Amygdala (tissue), 56 donors: Measurements from ENCODE around the gene CAMSAP3.
A peak's percentile ranks its signal among the peaks of the same experiment; 100 is the strongest.

Source experiments
- DNase-seq, 56 donors: peaks; one replicate each; lab custom pipeline; 2025; lab: John Stamatoyannopoulos, UW

CAMSAP3 gene

GRCh38 chr19:7643629-7644549, 48.2 kb downstream of the CAMSAP3 start:
- peak in 1 of 56 donors; percentile 4 for DNase-seq

- no peak for DNase-seq
Observed at GRCh38 chr19:7644550-7644877, 48.9 kb downstream of the CAMSAP3 start.

GRCh38 chr19:7645163-7645562, 49.5 kb downstream of the CAMSAP3 start:
- DNase-seq = no peak

GRCh38 chr19:7645656-7646425, 50.2 kb downstream of the CAMSAP3 start:
- DNase-seq = no peak

GRCh38 chr19:7646426-7646700, 50.7 kb downstream of the CAMSAP3 start:
- DNase-seq = no peak

GRCh38 chr19:7647156-7647555, 51.5 kb downstream of the CAMSAP3 start:
- DNase-seq = no peak

- no peak for DNase-seq
Observed at GRCh38 chr19:7648265-7649014, 52.8 kb downstream of the CAMSAP3 start.

- no peak for DNase-seq
Observed at GRCh38 chr19:7650148-7650547, 54.5 kb downstream of the CAMSAP3 start.

GRCh38 chr19:7652061-7652641, 56.5 kb downstream of the CAMSAP3 start:
- peak in 50 of 56 donors; percentile 4 to 84 (median 48) for DNase-seq

- no peak for DNase-seq
Observed at GRCh38 chr19:7654401-7654800, 58.7 kb downstream of the CAMSAP3 start.

- DNase-seq = no peak
Observed at GRCh38 chr19:7655581-7655980, 59.9 kb downstream of the CAMSAP3 start.

GRCh38 chr19:7657131-7657751, 61.6 kb downstream of the CAMSAP3 start:
- DNase-seq = peak in 3 of 56 donors; percentile 5 to 24 (median 14)

GRCh38 chr19:7658219-7658686, 62.6 kb downstream of the CAMSAP3 start:
- peak in 31 of 56 donors; percentile 2 to 68 (median 27) for DNase-seq

- DNase-seq = no peak
Observed at GRCh38 chr19:7661744-7662538, 66.3 kb downstream of the CAMSAP3 start.

- no peak for DNase-seq
Observed at GRCh38 chr19:7662657-7663056, 67.0 kb downstream of the CAMSAP3 start.

GRCh38 chr19:7663706-7664105, 68.0 kb downstream of the CAMSAP3 start:
- DNase-seq = no peak

- peak in 4 of 56 donors; percentile 4 to 24 (median 10) for DNase-seq
Observed at GRCh38 chr19:7665076-7665475, 69.4 kb downstream of the CAMSAP3 start.
